Activated CD4-positive, alpha-beta T cell treated with anti-CD3 and anti-CD28 coated beads for 24 hours (primary cell): ENCODE data around the gene KCNC4.

ENCODE experiments used
- DNase-seq, 2 donors: peaks; one replicate each; pipeline ENCODE4 v3.0.0-alpha.2; 2020; ENCODE audit warnings: low read depth in 2 of 2

Gene KCNC4

GRCh38 chr1:110254604-110255391 lies 44.7 kb downstream of the KCNC4 start:
- DNase-seq = no peak

- no peak for DNase-seq
Measured at GRCh38 chr1:110255392-110255787, 45.3 kb downstream of the KCNC4 start.

GRCh38 chr1:110258734-110259133 lies 48.6 kb downstream of the KCNC4 start:
- DNase-seq = no peak

DNA sequence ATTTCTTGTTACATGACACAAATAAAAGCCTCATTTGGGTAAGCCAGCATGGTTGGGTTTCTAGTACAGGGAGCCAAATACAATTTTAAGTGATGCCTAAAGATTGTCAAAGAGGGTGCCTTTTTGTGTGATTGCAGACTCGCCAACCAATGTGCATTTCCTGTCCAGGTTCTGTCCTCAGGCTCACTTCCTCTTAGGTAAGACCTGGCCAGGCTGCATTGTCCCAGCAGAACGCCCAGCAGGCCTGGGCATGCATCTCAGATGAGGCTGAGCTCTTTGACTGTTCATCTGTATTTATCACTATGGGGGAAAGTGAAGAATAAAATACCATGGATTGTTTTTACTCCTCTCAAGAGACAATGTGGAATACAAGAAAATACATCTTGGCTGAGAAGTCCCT lies 49.7 kb downstream of the KCNC4 start:
- no peak for DNase-seq
